Measurements from ENCODE around the gene PCSK6. TPM values are rescaled to one million over a fixed set of nuclear protein-coding genes. Genes with fewer than 3 reads are reported as not detected.

Gene PCSK6
- total RNA-seq, 1 experiment from 2014 or later, result 69.5 TPM

DNA sequence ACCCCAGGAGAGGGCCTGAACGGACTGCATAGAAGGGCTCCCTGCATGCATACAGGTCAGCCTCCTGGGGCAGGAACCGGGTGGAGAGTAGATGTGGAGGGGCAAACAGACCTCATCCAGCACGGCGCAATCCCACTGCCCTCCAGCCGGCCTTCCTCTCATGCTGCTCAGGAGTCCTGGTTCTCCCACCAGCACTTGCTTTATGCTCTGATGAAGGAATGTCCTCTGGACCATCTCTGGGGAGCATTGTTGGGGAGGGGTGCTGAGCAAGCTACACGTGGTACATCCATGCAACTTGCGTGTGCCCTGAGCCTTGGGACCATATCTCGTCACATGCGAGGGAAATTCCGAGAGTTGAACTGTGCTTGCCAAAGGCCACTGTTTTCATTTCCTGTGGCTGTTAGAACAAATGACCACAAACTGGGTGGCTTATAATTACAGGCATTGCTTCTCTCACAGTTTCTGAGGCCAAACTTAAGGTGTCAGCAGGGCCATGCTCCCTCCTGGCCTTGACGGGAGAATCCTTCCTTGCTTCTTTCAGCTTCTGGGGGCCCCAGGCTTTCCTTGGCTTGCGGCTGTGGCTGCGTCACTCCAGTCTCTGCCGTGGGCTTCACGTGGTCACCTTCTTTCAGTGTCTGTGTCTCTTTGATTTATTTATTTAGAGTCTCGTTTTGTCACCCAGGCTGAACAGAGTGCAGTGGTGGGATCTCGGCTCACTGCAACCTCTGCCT lies 224.4 kb downstream of the PCSK6 start:
- intact Hi-C loops (cut with micrococcal nuclease; ENCODE audit: unreplicated experiment), result no loop called here
- no peaks in the 10 kb centered on the region for H3K27me3 ChIP-seq (replicated peaks; ENCODE audit: control insufficient read depth, insufficient read depth, low read length)
- DNase-seq, result no peak
- no TSS peak for BruUV-seq (replicated peaks)
- ChIA-PET CTCF (no interaction called here), POLR2A (no interaction called here)
- no peak overlapping the region for H3K4me3 ChIP-seq (ENCODE audit: low read depth, low read length)
- H3K9me3 ChIP-seq, result no peaks in the 10 kb centered on the region
- H3K36me3 Mint-ChIP-seq (ENCODE audit: insufficient read depth, unreplicated experiment), result peaks cover 17% of the 10 kb centered on the region
- H3K4me3 Mint-ChIP-seq (ENCODE audit: unreplicated experiment), result no peak overlapping the region
- H3K36me3 ChIP-seq (ENCODE audit: control insufficient read depth, insufficient read depth, low read length), result no peaks in the 10 kb centered on the region
- no peaks in the 10 kb centered on the region for H3K4me1 Mint-ChIP-seq (ENCODE audit: low read depth, unreplicated experiment)
- H3K4me1 ChIP-seq, result no peaks in the 10 kb centered on the region
- no peak overlapping the region for H3K27ac Mint-ChIP-seq (ENCODE audit: unreplicated experiment)
- peaks cover 2% of the 10 kb centered on the region for H3K27me3 Mint-ChIP-seq (ENCODE audit: insufficient read depth, unreplicated experiment)
- TF ChIP-seq, protein P1, sequence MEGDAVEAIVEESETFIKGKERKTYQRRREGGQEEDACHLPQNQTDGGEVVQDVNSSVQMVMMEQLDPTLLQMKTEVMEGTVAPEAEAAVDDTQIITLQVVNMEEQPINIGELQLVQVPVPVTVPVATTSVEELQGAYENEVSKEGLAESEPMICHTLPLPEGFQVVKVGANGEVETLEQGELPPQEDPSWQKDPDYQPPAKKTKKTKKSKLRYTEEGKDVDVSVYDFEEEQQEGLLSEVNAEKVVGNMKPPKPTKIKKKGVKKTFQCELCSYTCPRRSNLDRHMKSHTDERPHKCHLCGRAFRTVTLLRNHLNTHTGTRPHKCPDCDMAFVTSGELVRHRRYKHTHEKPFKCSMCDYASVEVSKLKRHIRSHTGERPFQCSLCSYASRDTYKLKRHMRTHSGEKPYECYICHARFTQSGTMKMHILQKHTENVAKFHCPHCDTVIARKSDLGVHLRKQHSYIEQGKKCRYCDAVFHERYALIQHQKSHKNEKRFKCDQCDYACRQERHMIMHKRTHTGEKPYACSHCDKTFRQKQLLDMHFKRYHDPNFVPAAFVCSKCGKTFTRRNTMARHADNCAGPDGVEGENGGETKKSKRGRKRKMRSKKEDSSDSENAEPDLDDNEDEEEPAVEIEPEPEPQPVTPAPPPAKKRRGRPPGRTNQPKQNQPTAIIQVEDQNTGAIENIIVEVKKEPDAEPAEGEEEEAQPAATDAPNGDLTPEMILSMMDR (IDR thresholded peaks at IDR 0.05; ENCODE audit: insufficient read depth in 1 of 2, low read depth in 1 of 2, low read length in 1 of 2, severe bottlenecking in 1 of 2, unreplicated experiment in 1 of 2), result no peak
- H3K9me3 Mint-ChIP-seq (ENCODE audit: unreplicated experiment), result no peaks in the 10 kb centered on the region

DNA sequence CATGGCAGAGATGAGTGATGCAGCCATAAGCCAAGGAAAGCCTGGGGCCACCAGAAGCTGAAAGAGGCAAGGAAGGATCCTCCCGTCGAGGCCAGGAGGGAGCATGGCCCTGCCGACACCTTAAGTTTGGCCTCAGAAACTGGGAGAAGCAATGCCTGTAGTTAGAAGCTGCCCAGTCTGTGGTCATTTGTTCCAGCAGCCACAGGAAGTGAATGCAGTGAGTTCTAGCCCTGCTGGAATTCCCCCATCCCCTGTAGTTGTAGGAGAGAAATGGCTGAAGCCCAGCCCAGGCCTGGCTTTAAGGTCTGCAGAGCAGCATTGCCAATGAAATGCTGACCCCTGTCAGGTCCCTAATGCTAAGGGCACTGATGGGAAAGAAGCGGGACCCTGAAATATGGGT lies 225.5 kb downstream of the PCSK6 start:
- no peaks in the 10 kb centered on the region for H3K9me3 Mint-ChIP-seq (ENCODE audit: unreplicated experiment)

DNA sequence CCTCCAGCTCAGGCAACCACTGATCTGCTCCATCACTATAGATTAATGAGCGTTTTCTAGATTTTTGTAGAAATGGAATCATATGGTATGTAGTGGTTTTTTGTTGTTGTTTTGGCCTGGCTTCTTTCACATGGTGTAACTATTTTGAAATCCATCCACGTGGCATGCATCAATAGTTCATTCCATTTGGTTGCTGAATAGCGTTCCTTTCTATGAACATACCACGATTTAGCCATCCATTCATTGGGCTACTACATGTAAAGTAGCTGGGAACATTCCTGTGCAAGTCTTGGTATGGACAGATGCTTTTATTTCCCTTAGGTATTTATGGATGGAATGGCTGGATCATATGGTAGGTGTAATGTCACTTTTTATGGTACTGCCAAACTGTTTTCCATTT lies 227.0 kb downstream of the PCSK6 start:
- TF ChIP-seq, protein P1 (IDR thresholded peaks at IDR 0.05; ENCODE audit: insufficient read depth in 1 of 2, low read depth in 1 of 2, low read length in 1 of 2, severe bottlenecking in 1 of 2, unreplicated experiment in 1 of 2), result no peak
- ChIA-PET POLR2A (no interaction called here), CTCF (no interaction called here)
- intact Hi-C loops (cut with micrococcal nuclease; ENCODE audit: unreplicated experiment), result no loop called here
- Mint-ChIP-seq H3K4me3 (ENCODE audit: unreplicated experiment) (no peak overlapping the region), H3K27me3 (ENCODE audit: insufficient read depth, unreplicated experiment) (peaks cover 2% of the 10 kb centered on the region), H3K36me3 (ENCODE audit: insufficient read depth, unreplicated experiment) (peaks cover 12% of the 10 kb centered on the region), H3K27ac (ENCODE audit: unreplicated experiment) (no peak overlapping the region), H3K9me3 (ENCODE audit: unreplicated experiment) (no peaks in the 10 kb centered on the region), H3K4me1 (ENCODE audit: low read depth, unreplicated experiment) (no peaks in the 10 kb centered on the region)
- H3K4me1 ChIP-seq, result no peaks in the 10 kb centered on the region
- DNase-seq, result no peak
- no TSS peak for BruUV-seq (replicated peaks)
- no peaks in the 10 kb centered on the region for H3K9me3 ChIP-seq
- H3K36me3 ChIP-seq (ENCODE audit: control insufficient read depth, insufficient read depth, low read length), result no peaks in the 10 kb centered on the region
- H3K4me3 ChIP-seq (ENCODE audit: low read depth, low read length), result no peak overlapping the region
- H3K27me3 ChIP-seq (replicated peaks; ENCODE audit: control insufficient read depth, insufficient read depth, low read length), result no peaks in the 10 kb centered on the region

More for the DNA sequence above, 225.5 kb downstream of the PCSK6 start:
- H3K36me3 ChIP-seq (ENCODE audit: control insufficient read depth, insufficient read depth, low read length), result no peaks in the 10 kb centered on the region
- Mint-ChIP-seq H3K4me3 (ENCODE audit: unreplicated experiment) (no peak overlapping the region), H3K27ac (ENCODE audit: unreplicated experiment) (no peak overlapping the region), H3K36me3 (ENCODE audit: insufficient read depth, unreplicated experiment) (peaks cover 13% of the 10 kb centered on the region), H3K27me3 (ENCODE audit: insufficient read depth, unreplicated experiment) (peaks cover 2% of the 10 kb centered on the region), H3K4me1 (ENCODE audit: low read depth, unreplicated experiment) (no peaks in the 10 kb centered on the region)
- intact Hi-C loops (cut with micrococcal nuclease; ENCODE audit: unreplicated experiment), result no loop called here
- CTCF ChIA-PET, result no interaction called here
- POLR2A ChIA-PET, result interaction anchor here (0.5 to 0.6 kb wide), 2 partner anchors 12 kb away, joined by 3 to 7 read pairs; partner anchors contain the start of gene CHSY1
- no peaks in the 10 kb centered on the region for H3K4me1 ChIP-seq
- no peak for DNase-seq
- H3K4me3 ChIP-seq (ENCODE audit: low read depth, low read length), result no peak overlapping the region
- no peaks in the 10 kb centered on the region for H3K27me3 ChIP-seq (replicated peaks; ENCODE audit: control insufficient read depth, insufficient read depth, low read length)
- BruUV-seq (replicated peaks), result no TSS peak
- TF ChIP-seq, protein P1 (IDR thresholded peaks at IDR 0.05; ENCODE audit: insufficient read depth in 1 of 2, low read depth in 1 of 2, low read length in 1 of 2, severe bottlenecking in 1 of 2, unreplicated experiment in 1 of 2), result no peak
- H3K9me3 ChIP-seq, result no peaks in the 10 kb centered on the region

Measured in Caco-2 (cell line).